Measurements from ENCODE around the gene PHETA1. TPM values are rescaled to one million over a fixed set of nuclear protein-coding genes. Genes with fewer than 3 reads are reported as not detected.

PHETA1 gene
- total and polyA plus RNA-seq, 9 donors: 1.8 to 26.5 (median 19.1) TPM

DNA sequence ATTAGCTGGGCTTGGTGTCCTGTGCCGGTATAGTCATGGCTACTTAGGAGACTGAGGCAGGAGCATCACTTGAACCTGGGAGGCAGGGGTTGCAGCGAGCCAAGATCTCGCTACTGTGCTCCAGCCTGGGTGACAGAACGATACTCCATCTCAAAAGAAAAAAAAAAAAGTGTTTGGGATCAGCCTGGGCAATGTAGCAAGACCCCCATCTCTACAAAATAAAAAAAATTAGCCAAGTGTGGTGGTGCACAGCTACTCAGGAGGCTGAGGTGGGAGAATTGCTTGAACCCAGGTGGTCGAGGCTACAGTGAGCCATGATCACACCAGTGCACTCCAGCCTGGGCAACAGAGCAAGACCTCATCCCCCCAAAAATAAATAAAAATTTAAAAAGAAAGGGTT, 47.6 kb downstream of the PHETA1 start:
- Histone ChIP-seq H3K27ac (no peak overlapping the region), H3K4me1 (ENCODE audit: insufficient read depth) (no peaks in the 10 kb centered on the region), H3K27me3 (no peaks in the 10 kb centered on the region), H3K36me3 (no peaks in the 10 kb centered on the region), H3K4me3 (no peak overlapping the region), H3K9me3 (no peaks in the 10 kb centered on the region)
- DNase-seq: no peak
- TF ChIP-seq EP300 (IDR thresholded peaks at IDR 0.05): no peak
- 81 to 85% (median 84%) methylated on average over 5 of the region's 5 CpGs for WGBS, 3 donors
- intact Hi-C loops (cut with DNase I): no loop called here

DNA sequence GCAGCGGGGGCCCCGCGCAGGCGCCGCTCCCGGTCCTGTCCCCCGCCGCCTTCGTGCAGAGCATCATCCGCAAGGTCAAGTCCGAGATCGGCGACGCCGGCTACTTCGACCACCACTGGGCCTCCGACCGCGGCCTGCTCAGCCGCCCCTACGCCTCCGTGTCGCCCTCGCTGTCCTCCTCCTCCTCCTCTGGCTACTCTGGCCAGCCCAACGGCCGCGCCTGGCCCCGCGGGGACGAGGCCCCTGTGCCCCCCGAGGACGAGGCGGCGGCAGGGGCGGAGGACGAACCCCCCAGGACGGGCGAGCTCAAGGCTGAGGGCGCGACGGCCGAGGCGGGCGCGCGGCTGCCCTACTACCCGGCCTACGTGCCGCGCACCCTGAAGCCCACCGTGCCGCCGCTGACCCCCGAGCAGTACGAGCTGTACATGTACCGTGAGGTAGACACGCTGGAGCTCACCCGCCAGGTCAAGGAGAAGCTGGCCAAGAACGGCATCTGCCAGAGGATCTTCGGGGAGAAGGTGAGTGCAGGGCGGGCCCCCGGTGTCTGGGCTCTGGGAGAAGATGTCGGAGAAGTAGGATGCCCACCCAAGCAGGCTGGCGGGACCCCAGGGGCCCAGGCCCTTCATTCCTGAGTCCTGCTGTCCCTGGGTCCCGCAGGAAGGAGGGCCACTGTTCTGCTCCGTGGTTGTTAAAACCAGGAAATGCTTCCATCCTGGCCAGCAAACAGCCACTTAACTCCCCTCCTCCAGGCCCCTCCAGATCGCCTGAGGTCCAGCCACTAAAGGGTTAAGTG, 48.4 kb downstream of the PHETA1 start:
- WGBS, 3 donors: 91 to 94% (median 92%) methylated on average over 66 to 67 of the region's 67 CpGs
- H3K36me3 ChIP-seq: no peaks in the 10 kb centered on the region
- H3K4me1 ChIP-seq (ENCODE audit: insufficient read depth): no peaks in the 10 kb centered on the region
- DNase-seq: no peak
- no peak overlapping the region for H3K27ac ChIP-seq
- no peak overlapping the region for H3K4me3 ChIP-seq
- H3K27me3 ChIP-seq: no peaks in the 10 kb centered on the region
- intact Hi-C loops (cut with DNase I): no loop called here
- TF ChIP-seq EP300 (IDR thresholded peaks at IDR 0.05) (no peak), POLR2A (IDR thresholded peaks at IDR 0.05) (no peak)
- TF ChIP-seq, protein P1, sequence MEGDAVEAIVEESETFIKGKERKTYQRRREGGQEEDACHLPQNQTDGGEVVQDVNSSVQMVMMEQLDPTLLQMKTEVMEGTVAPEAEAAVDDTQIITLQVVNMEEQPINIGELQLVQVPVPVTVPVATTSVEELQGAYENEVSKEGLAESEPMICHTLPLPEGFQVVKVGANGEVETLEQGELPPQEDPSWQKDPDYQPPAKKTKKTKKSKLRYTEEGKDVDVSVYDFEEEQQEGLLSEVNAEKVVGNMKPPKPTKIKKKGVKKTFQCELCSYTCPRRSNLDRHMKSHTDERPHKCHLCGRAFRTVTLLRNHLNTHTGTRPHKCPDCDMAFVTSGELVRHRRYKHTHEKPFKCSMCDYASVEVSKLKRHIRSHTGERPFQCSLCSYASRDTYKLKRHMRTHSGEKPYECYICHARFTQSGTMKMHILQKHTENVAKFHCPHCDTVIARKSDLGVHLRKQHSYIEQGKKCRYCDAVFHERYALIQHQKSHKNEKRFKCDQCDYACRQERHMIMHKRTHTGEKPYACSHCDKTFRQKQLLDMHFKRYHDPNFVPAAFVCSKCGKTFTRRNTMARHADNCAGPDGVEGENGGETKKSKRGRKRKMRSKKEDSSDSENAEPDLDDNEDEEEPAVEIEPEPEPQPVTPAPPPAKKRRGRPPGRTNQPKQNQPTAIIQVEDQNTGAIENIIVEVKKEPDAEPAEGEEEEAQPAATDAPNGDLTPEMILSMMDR (IDR thresholded peaks at IDR 0.05): no peak
- no peaks in the 10 kb centered on the region for H3K9me3 ChIP-seq

DNA sequence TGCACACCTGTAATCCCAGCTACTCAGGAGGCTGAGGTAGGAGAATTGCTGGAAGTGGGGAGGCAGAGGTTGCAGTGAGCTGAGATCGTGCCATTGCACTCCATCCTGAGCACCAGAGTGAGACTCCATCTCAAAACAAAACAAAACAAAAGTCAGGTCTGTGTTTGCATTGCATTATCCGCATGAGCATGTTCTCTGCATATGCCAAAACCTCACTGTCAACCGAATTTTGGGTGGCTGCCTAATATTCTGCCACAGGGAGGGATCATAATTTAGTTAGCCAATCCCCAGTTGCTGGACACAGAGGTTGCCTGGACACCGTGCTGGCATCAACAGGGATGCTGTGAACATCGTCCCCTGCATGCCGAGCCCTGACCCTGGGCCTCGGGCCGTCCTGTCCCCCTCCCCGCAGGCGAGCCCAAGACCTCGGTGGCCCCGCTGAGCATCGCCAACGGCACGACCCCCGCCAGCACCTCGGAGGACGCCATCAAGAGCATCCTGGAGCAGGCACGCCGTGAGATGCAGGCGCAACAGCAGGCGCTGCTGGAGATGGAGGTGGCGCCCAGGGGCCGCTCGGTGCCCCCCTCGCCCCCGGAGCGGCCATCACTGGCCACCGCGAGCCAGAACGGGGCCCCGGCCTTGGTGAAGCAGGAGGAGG, 49.2 kb downstream of the PHETA1 start:
- no peak for DNase-seq
- TF ChIP-seq, protein P1 (IDR thresholded peaks at IDR 0.05): no peak
- TF ChIP-seq POLR2A (IDR thresholded peaks at IDR 0.05) (no peak), EP300 (IDR thresholded peaks at IDR 0.05) (no peak)
- Histone ChIP-seq H3K9me3 (no peaks in the 10 kb centered on the region), H3K4me3 (no peak overlapping the region), H3K4me1 (ENCODE audit: insufficient read depth) (no peaks in the 10 kb centered on the region), H3K27me3 (no peaks in the 10 kb centered on the region), H3K27ac (no peak overlapping the region), H3K36me3 (no peaks in the 10 kb centered on the region)
- intact Hi-C loops (cut with DNase I): no loop called here
- WGBS, 3 donors: 84 to 89% (median 87%) methylated on average over 31 to 32 of the region's 32 CpGs

DNA sequence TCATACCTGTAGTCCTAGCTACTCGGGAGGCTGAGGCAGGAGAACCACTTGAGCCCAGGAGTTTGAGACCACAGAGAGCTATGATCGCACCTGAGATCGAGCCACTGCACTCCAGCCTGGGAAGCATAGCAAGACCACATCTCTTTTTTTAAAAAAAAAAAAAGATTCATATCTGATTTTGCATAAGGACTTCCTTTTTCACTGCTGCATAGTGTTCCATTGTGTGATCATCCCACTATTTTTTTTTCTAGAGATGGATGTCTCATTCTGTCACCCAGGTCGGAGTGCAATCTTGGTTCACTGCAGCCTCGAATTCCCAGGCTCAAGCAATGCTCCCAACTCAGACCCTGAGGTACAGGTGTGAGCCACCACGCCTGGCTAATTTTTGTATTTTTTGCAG, 50.4 kb downstream of the PHETA1 start:
- TF ChIP-seq POLR2A (IDR thresholded peaks at IDR 0.05) (no peak), EP300 (IDR thresholded peaks at IDR 0.05) (no peak)
- TF ChIP-seq, protein P1 (IDR thresholded peaks at IDR 0.05): no peak
- Histone ChIP-seq H3K9me3 (no peaks in the 10 kb centered on the region), H3K36me3 (no peaks in the 10 kb centered on the region), H3K27me3 (no peaks in the 10 kb centered on the region), H3K4me1 (ENCODE audit: insufficient read depth) (no peaks in the 10 kb centered on the region), H3K27ac (no peak overlapping the region), H3K4me3 (no peak overlapping the region)
- no peak for DNase-seq
- intact Hi-C loops (cut with DNase I): no loop called here
- 87 to 91% (median 88%) methylated on average over 6 of the region's 6 CpGs for WGBS, 3 donors

DNA sequence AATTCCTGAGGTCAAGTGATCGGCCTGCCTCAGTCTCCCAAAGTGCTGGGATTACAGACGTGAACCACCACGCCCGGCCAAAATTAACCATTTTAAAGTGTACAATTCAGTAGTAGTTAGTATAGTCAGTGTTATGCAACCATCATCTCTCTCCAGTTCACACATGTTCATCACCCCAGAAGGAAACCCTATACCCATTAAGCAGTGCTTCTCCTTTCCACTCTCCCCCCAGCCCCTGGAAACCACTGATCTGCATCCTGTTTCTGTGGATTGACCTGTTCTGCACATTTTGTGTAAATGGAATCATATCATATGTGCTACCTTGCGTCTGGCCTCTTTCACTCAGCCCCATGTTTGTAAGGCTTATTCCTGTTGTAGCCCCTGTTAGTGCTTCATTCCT, 52.2 kb downstream of the PHETA1 start:
- no peak for DNase-seq
- H3K36me3 ChIP-seq: no peaks in the 10 kb centered on the region
- no peaks in the 10 kb centered on the region for H3K4me1 ChIP-seq (ENCODE audit: insufficient read depth)
- intact Hi-C loops (cut with DNase I): no loop called here
- no peaks in the 10 kb centered on the region for H3K27me3 ChIP-seq
- no peaks in the 10 kb centered on the region for H3K9me3 ChIP-seq
- 78 to 85% (median 84%) methylated on average over 5 of the region's 5 CpGs for WGBS, 3 donors
- TF ChIP-seq POLR2A (IDR thresholded peaks at IDR 0.05) (no peak), EP300 (IDR thresholded peaks at IDR 0.05) (no peak)
- TF ChIP-seq, protein P1 (IDR thresholded peaks at IDR 0.05): no peak
- no peak overlapping the region for H3K4me3 ChIP-seq
- no peak overlapping the region for H3K27ac ChIP-seq
